ENCODE data around the gene HSPA1A.
"Not testable (repeated sequence)": the region's sequence is repeated elsewhere in the genome, so short reads cannot be mapped to it uniquely, and the experiment has no call there.

Gene HSPA1A

DNA sequence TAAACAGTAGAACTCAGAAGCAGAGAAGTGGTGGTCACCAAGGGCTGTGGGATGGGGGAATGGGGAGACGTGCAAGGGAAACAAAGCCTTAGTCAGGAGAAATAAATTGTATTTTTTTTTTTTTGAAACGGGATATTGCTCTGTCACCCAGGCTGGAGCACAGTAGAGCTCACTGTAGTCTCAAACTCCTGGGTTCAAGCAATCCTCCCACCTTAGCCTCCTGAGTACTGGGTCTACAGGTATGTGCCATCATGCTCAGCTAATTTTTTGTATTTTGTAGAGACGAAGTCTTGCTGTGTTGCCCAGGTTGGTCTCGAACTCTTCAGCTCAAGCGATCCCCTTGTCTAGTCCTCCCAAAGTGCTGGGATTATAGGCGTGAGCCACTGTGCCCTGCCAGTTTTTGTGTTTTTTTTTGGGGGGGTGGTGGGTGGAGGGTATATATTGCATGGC, 15.6 kb downstream of the HSPA1A start:
- Histone ChIP-seq H3K4me1 (ENCODE audit: insufficient read depth, low read length) (no peaks in the 10 kb centered on the region; the same call in 1 of the 2 replicates), H3K9ac (ENCODE audit: low read depth, low read length) (peak overlapping the region; percentile 89; the same call in 1 of the 2 replicates), H3K36me3 (ENCODE audit: insufficient read depth, low read length) (peaks cover 2% of the 10 kb centered on the region; the same call in 1 of the 2 replicates), H3K9me3 (ENCODE audit: control insufficient read depth, insufficient read depth, low read length) (no peaks in the 10 kb centered on the region)

DNA sequence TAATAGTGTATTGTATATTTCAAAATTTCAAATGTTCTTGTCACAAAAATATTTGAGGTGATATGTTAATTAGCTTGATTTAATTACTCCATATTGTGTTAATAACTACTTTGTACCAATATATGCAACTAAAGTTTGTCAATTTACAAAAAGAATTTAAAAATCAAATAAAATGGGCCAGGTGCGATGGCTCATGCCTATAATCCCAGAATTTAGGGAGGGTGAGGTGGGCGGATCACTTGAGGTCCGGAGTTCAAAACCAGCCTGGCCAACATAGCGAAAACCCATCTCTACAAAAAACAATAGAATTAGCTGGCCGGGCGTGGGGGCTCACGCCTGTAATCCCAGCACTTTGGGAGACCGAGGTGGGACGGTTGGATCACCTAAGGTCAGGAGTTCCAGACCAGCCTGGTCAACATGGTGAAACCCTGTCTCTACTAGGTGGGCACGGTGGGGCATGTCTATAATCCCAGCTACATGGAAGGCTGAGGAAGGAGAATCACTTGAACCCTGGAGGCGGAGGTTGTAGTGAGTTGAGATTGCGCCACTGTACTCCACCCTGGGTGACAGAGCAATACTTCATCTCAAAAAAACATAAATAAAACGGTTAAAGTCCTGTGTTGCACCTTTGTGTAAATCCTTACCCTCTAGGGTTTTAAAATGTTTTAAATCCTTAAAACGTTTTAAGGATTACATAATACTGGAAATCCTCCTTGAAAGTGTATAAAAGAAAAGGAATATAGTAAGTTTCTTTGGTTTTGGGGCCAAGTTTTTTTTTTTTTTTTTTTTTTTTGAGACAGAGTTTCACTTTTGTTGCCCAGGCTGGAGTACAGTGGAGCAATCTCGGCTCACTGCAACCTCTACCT, 16.2 kb downstream of the HSPA1A start:
- H3K4me1 ChIP-seq (ENCODE audit: insufficient read depth, low read length), result peaks cover 5% of the 10 kb centered on the region; the same call in 1 of the 2 replicates
- peaks cover 7% of the 10 kb centered on the region; the same call in 1 of the 2 replicates for H3K36me3 ChIP-seq (ENCODE audit: insufficient read depth, low read length)
- H3K9me3 ChIP-seq (ENCODE audit: control insufficient read depth, insufficient read depth, low read length), result no peaks in the 10 kb centered on the region
- H3K9ac ChIP-seq (ENCODE audit: low read depth, low read length), result no peak overlapping the region; the same call in 1 of the 2 replicates

DNA sequence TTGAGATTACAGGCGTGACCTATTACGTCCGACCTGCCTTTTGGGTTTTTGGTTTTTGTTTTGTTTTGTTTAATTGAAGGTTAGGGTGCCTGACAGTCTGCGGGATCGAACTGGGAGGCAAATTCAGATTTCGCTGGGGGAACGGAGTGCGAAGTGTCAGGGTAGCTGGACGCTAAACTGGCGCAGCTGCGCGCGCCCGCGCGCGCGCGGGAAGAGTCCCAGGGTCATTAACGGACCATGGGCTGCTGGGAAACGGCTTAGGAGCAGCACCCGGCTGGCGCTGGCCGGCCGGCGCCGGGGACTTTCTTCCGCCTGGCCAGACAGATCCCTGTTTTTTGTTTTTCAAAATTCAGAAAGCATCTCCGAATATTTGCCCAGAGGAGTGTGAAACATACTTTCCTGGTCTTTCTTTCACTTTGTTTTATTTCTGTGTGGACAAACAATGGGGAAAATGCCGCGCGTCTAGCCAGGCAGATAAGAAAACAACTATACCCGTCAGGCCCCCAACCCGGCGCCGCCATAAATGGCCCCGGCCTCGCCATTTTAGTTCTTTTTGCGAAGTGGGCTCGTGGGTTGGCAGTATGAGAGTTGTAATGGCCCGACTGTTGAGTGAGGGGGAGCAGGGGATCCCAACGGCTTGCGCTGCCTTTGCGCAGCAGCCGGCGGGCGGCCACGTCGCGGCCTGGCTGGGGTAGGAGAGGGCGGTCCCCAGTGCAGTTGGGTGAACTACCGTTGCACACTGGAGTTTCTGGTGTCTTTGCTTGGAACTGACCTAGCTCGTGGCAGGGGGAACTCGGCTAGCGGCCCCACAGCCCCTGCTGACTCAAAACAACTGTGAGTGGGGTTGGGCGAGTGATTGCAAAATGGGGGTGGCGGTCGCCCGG, 19.3 kb downstream of the HSPA1A start:
- Histone ChIP-seq H3K4me1 (ENCODE audit: insufficient read depth, low read length) (peaks cover 17% of the 10 kb centered on the region), H3K36me3 (ENCODE audit: insufficient read depth, low read length) (peaks cover 37% of the 10 kb centered on the region), H3K9me3 (ENCODE audit: control insufficient read depth, insufficient read depth, low read length) (no peaks in the 10 kb centered on the region), H3K9ac (ENCODE audit: low read depth, low read length) (peak overlapping the region; percentile 100)

DNA sequence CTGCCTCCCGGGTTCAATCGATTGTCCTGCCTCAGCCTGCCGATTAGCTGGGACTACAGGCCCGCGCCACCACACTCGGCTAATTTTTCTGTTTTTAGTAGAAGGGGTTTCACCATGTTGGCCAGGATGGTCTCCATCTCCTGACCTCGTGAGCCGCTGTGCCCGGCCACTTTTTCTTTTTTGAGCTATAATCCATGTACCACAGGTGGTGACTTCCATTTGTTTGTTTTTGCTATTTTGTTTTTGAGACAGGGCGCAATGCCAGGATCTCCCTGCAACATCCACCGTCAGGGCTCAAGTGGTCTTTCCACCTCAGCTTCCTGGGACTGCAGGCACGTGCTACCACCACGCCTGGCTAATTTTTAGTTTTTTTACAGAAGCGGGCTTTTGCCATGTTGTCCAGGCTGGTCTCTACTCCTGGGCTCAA, 20.7 kb downstream of the HSPA1A start:
- peaks cover 48% of the 10 kb centered on the region for H3K36me3 ChIP-seq (ENCODE audit: insufficient read depth, low read length)
- H3K4me1 ChIP-seq (ENCODE audit: insufficient read depth, low read length), result peaks cover 17% of the 10 kb centered on the region
- no peaks in the 10 kb centered on the region for H3K9me3 ChIP-seq (ENCODE audit: control insufficient read depth, insufficient read depth, low read length)
- peak overlapping the region; percentile 100 for H3K9ac ChIP-seq (ENCODE audit: low read depth, low read length)

DNA sequence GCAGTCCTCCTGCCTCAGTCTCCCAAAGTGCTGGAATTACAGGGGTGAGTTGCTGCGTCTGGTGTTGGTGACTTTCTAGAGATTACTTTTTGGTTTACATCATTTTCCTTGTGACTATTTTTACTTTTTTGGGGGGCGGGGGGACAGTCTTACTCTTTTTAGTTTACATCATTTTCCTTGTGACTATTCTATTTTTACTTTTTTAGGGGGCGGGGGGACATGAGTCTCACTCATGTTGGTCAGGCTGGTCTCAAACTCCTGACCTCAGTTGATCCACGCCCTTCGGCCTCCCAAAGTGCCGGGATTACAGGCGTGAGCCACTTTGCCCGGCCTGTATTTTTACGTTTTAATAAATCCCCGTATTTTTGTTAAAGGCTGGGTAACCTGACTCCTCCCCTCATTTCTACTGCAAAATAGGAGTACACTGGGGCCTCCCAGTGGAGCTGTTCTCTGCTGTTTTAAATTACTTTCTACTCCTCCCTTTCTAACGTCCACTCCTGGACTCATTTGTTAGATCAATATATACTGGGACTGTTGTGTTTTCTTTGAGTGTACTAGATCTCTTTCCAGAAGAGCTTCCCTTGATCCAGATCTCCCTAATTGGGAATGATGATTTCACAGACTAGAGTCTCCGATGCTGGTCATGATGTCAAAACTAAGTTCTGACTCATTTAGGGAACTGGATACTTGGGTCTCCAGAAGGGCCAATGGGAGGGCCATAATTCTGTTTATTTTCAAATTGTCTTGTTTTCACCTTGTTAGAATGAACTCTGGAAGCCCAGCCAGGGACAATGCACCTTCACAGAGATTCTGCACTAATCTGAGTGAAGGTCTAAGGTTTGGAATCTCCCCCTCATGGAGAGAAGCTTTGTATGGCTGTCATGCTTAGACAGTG, 21.4 kb downstream of the HSPA1A start:
- H3K9me3 ChIP-seq (ENCODE audit: control insufficient read depth, insufficient read depth, low read length), result no peaks in the 10 kb centered on the region
- peak overlapping the region; percentile 100 for H3K9ac ChIP-seq (ENCODE audit: low read depth, low read length)
- peaks cover 17% of the 10 kb centered on the region for H3K4me1 ChIP-seq (ENCODE audit: insufficient read depth, low read length)
- H3K36me3 ChIP-seq (ENCODE audit: insufficient read depth, low read length), result peaks cover 48% of the 10 kb centered on the region

DNA sequence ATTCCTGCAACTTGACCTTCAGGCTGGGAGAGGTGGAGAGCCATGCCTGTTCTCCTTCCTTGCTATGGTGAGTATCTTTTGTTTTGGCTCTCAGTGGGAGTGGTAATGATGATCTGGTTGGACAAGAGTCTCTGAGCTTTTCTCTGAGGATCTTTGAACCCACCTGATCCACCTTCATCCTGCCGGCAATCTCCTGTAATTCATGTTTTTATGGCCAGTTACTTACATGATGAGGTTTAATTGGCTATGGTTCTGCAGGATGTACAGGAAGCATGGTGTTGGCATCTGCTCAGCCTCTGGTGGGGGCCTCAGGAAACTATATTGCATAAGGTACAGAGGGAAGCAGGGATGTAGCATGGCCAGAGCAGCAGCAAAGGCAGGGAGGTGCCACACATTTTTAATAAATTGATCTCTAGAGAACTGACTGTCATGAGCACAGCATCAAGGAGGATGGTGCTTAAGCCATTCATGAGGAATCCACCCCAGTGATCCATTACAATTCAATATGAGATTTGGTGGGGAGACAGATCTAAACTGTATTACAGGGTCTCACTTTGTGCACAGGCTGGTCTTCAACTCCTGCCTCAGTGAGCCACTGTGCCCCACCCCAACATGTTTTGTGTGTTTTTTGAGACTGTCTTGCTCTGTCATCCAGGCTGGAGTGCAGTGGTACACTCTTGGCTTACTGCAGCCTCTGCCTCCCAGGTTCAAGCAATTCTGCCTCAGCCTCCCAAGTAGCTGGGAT, 22.2 kb downstream of the HSPA1A start:
- no peaks in the 10 kb centered on the region for H3K9me3 ChIP-seq (ENCODE audit: control insufficient read depth, insufficient read depth, low read length)
- H3K36me3 ChIP-seq (ENCODE audit: insufficient read depth, low read length), result peaks cover 48% of the 10 kb centered on the region
- peak overlapping the region; percentile 100; the same call in 1 of the 2 replicates for H3K9ac ChIP-seq (ENCODE audit: low read depth, low read length)
- peaks cover 17% of the 10 kb centered on the region for H3K4me1 ChIP-seq (ENCODE audit: insufficient read depth, low read length)

DNA sequence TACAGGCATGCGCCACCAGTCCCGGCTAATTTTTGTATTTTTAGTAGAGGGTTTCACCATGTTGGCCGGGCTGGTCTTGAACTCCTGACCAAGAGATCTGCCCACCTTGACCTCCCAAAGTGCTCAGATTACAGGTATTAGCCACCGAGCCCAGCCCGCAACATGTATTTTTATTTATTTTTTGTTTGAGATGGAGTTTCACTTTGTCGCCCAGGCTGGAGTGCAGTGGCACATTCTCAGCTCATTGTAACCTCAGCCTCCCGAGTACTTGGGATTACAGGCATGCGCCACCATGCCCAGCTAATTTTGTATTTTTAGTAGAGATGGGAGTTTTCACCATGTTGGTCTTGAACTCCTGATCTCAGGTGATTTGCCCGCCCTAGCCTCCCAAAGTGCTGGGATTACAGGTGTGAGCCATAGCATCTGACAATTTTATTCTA, 22.8 kb downstream of the HSPA1A start:
- Histone ChIP-seq H3K36me3 (ENCODE audit: insufficient read depth, low read length) (peaks cover 48% of the 10 kb centered on the region), H3K4me1 (ENCODE audit: insufficient read depth, low read length) (peaks cover 17% of the 10 kb centered on the region)
- H3K9me3 ChIP-seq (ENCODE audit: control insufficient read depth, insufficient read depth, low read length); H3K9ac ChIP-seq (ENCODE audit: low read depth, low read length): not testable (repeated sequence)

DNA sequence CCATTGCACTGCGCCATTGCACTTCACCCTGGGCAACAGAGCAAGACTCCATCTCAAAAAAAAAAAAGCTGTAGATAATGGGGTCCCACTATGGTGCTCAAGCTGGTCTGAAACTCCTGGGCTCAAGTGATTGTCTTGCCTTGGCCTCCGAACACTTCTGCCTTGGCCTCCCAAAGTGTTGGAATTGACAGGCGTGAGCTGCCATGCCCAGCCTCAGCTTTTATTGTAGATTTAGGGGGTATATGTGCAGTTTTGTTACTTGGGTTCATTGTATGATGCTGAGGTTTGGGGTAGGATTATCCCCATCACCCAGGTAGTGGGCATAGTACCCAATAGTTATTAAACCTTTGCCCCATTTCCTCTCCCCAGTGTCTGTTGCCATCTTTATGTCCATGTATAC, 23.6 kb downstream of the HSPA1A start:
- peaks cover 48% of the 10 kb centered on the region for H3K36me3 ChIP-seq (ENCODE audit: insufficient read depth, low read length)
- H3K9ac ChIP-seq (ENCODE audit: low read depth, low read length), result no peak overlapping the region
- peaks cover 17% of the 10 kb centered on the region for H3K4me1 ChIP-seq (ENCODE audit: insufficient read depth, low read length)
- H3K9me3 ChIP-seq (ENCODE audit: control insufficient read depth, insufficient read depth, low read length), result no peaks in the 10 kb centered on the region

DNA sequence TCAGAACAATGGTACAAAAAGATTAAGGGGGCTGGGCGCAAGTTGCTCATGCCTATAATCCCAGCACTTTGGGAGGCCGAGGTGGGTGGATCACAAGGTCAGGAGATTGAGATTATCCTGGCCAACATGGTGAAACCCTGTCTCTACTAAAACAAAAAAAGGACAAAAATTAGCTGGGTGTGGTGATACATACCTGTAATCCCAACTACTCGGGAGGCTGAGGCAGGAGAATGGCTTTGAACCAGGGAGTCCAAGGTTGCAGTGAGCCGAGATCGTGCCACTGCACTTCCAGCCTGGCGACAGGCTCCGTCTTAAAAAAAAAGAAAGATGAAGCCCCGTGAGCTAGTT, 24.4 kb downstream of the HSPA1A start:
- H3K9ac ChIP-seq (ENCODE audit: low read depth, low read length); H3K9me3 ChIP-seq (ENCODE audit: control insufficient read depth, insufficient read depth, low read length): not testable (repeated sequence)
- Histone ChIP-seq H3K4me1 (ENCODE audit: insufficient read depth, low read length) (peaks cover 17% of the 10 kb centered on the region), H3K36me3 (ENCODE audit: insufficient read depth, low read length) (peaks cover 48% of the 10 kb centered on the region)

DNA sequence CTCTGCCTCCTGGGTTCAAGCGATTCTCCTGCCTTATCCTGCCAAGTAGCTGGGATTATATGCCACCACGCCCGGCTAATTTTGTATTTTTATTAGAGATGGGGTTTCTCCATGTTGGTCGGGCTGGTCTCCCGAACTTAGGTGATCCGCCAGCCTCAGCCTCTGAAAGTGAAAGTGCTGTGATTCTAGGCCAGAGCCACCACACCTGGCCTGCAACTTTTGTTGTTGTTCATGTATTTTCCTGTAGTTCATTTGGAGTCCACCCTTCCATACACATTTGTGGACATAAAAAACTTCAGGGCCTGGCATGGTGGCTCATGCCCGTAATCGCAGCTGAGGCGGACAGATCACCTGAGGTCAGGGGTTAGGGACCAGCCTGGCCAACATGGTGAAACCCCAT, 26.7 kb downstream of the HSPA1A start:
- H3K9me3 ChIP-seq (ENCODE audit: control insufficient read depth, insufficient read depth, low read length), result no peaks in the 10 kb centered on the region
- peaks cover 8% of the 10 kb centered on the region for H3K4me1 ChIP-seq (ENCODE audit: insufficient read depth, low read length)
- no peak overlapping the region for H3K9ac ChIP-seq (ENCODE audit: low read depth, low read length)
- H3K36me3 ChIP-seq (ENCODE audit: insufficient read depth, low read length), result peaks cover 36% of the 10 kb centered on the region

DNA sequence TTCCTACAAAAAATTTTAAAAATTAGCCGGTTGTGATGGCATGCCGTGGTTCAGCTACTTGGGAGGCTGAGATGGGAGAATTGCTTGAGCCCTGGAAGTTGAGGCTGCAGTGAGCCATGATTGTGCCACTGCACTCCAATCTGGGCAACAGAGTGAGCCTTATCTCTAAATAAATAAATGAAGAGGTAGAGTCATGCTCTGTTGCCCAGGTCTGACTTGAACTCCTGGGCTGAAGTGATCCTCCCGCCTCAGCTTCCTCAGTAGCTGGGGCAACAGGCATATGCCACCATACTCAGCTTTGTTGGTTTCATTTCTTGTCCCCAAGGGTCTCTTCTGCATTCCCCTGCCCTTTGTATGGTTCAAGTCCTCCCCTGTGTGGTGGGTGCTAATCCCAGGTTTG, 29.2 kb downstream of the HSPA1A start:
- Histone ChIP-seq H3K9me3 (ENCODE audit: control insufficient read depth, insufficient read depth, low read length) (no peaks in the 10 kb centered on the region), H3K4me1 (ENCODE audit: insufficient read depth, low read length) (no peaks in the 10 kb centered on the region), H3K36me3 (ENCODE audit: insufficient read depth, low read length) (peaks cover 12% of the 10 kb centered on the region; the same call in 1 of the 2 replicates), H3K9ac (ENCODE audit: low read depth, low read length) (no peak overlapping the region)

DNA sequence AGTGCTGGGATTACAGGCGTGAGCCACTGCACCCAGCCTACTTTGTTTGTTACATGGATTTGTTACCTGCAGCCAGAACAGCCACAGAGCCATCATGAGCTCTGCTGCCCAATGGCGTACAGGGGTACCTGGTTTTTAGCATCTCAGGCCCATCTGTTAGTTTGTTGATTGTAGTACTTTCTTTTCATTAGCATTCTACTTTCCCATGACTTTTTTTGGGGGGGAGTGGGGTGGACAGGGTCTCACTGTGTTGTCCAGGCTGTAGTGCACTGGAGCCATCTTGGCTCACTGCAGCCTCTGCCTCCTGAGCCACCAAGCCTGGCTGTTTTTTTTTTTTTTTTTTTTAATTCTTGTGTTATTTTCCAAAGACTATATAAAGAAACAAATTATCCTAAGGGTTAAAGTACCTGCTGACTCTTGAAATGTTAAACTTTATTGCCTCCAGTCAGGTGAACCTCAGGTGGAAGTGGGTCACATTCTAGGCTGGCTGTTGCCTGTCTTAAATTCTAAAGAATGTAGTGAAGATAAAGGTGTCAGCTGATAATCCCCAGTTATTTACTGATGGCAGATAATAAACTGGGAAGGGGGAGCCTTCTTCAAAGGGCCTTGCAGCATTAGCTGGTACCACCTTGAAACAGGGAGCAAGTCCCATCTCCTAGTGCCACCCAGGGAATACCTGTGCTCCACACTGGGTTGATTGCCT, 32.1 kb downstream of the HSPA1A start:
- Histone ChIP-seq H3K36me3 (ENCODE audit: insufficient read depth, low read length) (no peaks in the 10 kb centered on the region), H3K9ac (ENCODE audit: low read depth, low read length) (no peak overlapping the region), H3K9me3 (ENCODE audit: control insufficient read depth, insufficient read depth, low read length) (no peaks in the 10 kb centered on the region), H3K4me1 (ENCODE audit: insufficient read depth, low read length) (no peaks in the 10 kb centered on the region)
